ENCODE measurements around the gene ITIH2.

DNA sequence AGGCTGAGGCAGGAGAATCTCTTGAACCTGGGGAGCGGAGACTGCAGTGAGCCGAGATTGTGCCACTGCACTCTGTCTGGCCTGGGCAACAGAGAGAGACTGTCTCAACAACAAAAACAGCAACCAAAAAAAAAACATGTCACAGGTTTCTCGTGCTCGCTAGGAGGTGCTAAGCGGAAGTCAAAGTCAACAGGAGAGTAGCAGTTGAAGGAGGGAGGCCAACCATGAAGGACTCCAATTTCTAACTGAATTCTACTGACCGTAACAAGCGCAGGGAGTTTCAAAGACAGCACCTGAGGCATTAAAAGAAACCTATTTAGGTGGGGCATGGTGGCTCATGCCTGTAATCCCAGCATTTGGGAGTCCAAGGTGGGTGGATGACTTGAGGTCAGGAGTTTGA, 65.3 kb downstream of the ITIH2 start:
- TF ChIP-seq, protein P1, sequence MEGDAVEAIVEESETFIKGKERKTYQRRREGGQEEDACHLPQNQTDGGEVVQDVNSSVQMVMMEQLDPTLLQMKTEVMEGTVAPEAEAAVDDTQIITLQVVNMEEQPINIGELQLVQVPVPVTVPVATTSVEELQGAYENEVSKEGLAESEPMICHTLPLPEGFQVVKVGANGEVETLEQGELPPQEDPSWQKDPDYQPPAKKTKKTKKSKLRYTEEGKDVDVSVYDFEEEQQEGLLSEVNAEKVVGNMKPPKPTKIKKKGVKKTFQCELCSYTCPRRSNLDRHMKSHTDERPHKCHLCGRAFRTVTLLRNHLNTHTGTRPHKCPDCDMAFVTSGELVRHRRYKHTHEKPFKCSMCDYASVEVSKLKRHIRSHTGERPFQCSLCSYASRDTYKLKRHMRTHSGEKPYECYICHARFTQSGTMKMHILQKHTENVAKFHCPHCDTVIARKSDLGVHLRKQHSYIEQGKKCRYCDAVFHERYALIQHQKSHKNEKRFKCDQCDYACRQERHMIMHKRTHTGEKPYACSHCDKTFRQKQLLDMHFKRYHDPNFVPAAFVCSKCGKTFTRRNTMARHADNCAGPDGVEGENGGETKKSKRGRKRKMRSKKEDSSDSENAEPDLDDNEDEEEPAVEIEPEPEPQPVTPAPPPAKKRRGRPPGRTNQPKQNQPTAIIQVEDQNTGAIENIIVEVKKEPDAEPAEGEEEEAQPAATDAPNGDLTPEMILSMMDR (IDR thresholded peaks at IDR 0.05; ENCODE audit: low read length): no peak
- TF ChIP-seq EZH2 (optimal IDR thresholded peaks at IDR 0.05; ENCODE audit: low read depth, low read length): no peak
